ENCODE measurements around the gene SYT7. TPM values are rescaled to one million over a fixed set of nuclear protein-coding genes. Genes with fewer than 3 reads are reported as not detected.

SYT7 gene
- total RNA-seq, 1 donor from 2014 or later = 1.8 TPM

- H3K27ac ChIP-seq = no peak overlapping the region
- TF ChIP-seq, protein P1, sequence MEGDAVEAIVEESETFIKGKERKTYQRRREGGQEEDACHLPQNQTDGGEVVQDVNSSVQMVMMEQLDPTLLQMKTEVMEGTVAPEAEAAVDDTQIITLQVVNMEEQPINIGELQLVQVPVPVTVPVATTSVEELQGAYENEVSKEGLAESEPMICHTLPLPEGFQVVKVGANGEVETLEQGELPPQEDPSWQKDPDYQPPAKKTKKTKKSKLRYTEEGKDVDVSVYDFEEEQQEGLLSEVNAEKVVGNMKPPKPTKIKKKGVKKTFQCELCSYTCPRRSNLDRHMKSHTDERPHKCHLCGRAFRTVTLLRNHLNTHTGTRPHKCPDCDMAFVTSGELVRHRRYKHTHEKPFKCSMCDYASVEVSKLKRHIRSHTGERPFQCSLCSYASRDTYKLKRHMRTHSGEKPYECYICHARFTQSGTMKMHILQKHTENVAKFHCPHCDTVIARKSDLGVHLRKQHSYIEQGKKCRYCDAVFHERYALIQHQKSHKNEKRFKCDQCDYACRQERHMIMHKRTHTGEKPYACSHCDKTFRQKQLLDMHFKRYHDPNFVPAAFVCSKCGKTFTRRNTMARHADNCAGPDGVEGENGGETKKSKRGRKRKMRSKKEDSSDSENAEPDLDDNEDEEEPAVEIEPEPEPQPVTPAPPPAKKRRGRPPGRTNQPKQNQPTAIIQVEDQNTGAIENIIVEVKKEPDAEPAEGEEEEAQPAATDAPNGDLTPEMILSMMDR (IDR thresholded peaks at IDR 0.05) = no peak
- no peaks in the 10 kb centered on the region for H3K9me3 ChIP-seq
- no peaks in the 10 kb centered on the region for H3K4me1 ChIP-seq
- H3K4me3 ChIP-seq = no peak overlapping the region
- intact Hi-C loops (cut with DNase I) = no loop called here
- H3K36me3 ChIP-seq = no peaks in the 10 kb centered on the region
- no peak for DNase-seq (ENCODE audit: low spot score in 2 of 2)
- H3K27me3 ChIP-seq = no peaks in the 10 kb centered on the region
These were observed 82.0 kb downstream of the SYT7 start for GRCh38 chr11:61498767-61499341.

DNA sequence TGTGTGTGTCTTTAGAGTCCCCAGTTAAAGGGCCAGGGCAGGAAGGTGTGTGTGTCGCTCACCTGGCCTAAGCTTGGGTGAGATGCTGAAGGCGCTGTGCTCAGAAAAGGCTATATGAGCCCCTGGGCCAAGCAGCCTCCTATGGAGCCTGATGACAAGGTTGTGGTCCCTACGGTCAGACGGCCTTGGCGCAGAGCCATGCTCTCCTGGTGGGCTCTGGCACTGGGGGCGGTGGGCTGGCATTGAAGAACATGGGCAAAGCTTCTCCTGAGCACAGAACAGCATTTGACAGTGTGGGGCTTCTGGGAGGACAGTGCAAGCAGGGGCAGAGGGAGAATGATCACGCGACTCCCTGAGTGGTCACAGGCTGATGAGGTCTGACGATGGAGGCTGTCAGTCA lies 83.0 kb downstream of the SYT7 start:
- TF ChIP-seq, protein P1 (IDR thresholded peaks at IDR 0.05) = no peak
- intact Hi-C loops (cut with DNase I) = no loop called here
- Histone ChIP-seq H3K4me1 (no peaks in the 10 kb centered on the region), H3K36me3 (no peaks in the 10 kb centered on the region), H3K27me3 (no peaks in the 10 kb centered on the region), H3K9me3 (no peaks in the 10 kb centered on the region), H3K4me3 (no peak overlapping the region), H3K27ac (no peak overlapping the region)
- no peak for DNase-seq (ENCODE audit: low spot score in 2 of 2)

- TF ChIP-seq, protein P1 (IDR thresholded peaks at IDR 0.05) = no peak
- H3K4me3 ChIP-seq = no peak overlapping the region
- H3K36me3 ChIP-seq = no peaks in the 10 kb centered on the region
- H3K9me3 ChIP-seq = no peaks in the 10 kb centered on the region
- H3K4me1 ChIP-seq = no peaks in the 10 kb centered on the region
- H3K27ac ChIP-seq = no peak overlapping the region
- DNase-seq (ENCODE audit: low spot score in 2 of 2) = no peak
- no peaks in the 10 kb centered on the region for H3K27me3 ChIP-seq
- intact Hi-C loops (cut with DNase I) = no loop called here
These were observed 83.4 kb downstream of the SYT7 start for GRCh38 chr11:61497473-61497872.

GRCh38 chr11:61496602-61497400 lies 84.1 kb downstream of the SYT7 start:
- no peak for DNase-seq (ENCODE audit: low spot score in 2 of 2)
- Histone ChIP-seq H3K27me3 (no peaks in the 10 kb centered on the region), H3K9me3 (no peaks in the 10 kb centered on the region), H3K4me3 (no peak overlapping the region), H3K36me3 (no peaks in the 10 kb centered on the region), H3K27ac (no peak overlapping the region), H3K4me1 (no peaks in the 10 kb centered on the region)
- intact Hi-C loops (cut with DNase I) = no loop called here
- TF ChIP-seq, protein P1 (IDR thresholded peaks at IDR 0.05) = no peak

GRCh38 chr11:61495801-61496601 lies 84.9 kb downstream of the SYT7 start:
- Histone ChIP-seq H3K4me1 (no peaks in the 10 kb centered on the region), H3K4me3 (no peak overlapping the region), H3K9me3 (no peaks in the 10 kb centered on the region), H3K36me3 (no peaks in the 10 kb centered on the region), H3K27me3 (no peaks in the 10 kb centered on the region), H3K27ac (no peak overlapping the region)
- DNase-seq (ENCODE audit: low spot score in 2 of 2) = no peak
- intact Hi-C loops (cut with DNase I) = no loop called here
- TF ChIP-seq, protein P1 (IDR thresholded peaks at IDR 0.05) = no peak

Data from ascending aorta (tissue), 2 donors.